NT2/D1 (cell line): ENCODE measurements around the gene ZBTB12.

Experiments
- YY1 ChIP-seq: IDR thresholded peaks from 2 replicates; pipeline ENCODE4 v1.6.1; 2011; ENCODE audit not compliant: insufficient read length, insufficient read depth
- ZNF274 ChIP-seq: IDR thresholded peaks from 2 replicates; pipeline ENCODE4 v1.6.1; 2011; ENCODE audit warnings: mild to moderate bottlenecking, low read depth, low read length

DNA sequence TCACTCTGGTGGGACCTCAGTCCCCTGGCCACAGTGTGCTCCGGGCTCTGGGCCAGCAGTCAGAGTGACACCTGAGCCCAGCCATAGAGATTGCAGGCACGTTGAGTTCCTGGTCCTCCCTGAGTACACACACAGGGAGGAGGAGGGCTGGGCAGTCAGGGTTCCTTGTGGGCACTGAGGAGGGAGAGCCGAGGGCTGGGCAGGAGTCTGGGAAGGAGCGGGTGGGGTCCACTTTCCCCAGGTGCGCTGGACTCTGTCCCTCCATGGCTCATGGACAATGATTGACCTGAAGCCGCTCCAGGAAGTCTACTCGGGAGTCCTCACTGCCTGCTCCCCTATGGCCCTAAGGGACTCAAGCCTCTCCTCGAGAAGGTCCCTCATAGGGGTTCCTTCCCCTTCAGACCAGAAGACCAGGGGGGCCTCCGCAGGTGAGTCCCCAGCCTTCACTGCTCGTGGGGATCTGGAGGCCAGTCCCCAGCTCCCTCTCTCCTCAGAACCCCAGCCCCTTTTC is 24.2 kb downstream of the ZBTB12 start:
- TF ChIP-seq ZNF274 = no peak
- TF ChIP-seq YY1 = no peak
